Naive thymus-derived CD4-positive, alpha-beta T cell (primary cell): ENCODE results near the gene NKPD1. TPM values are rescaled to one million over a fixed set of nuclear protein-coding genes. Genes with fewer than 3 reads are reported as not detected.

Experiments
- ATAC-seq: fragments of 150-1000 bp; cut with Tn5 transposase; 2 replicates; pipeline ENCODE4 v1.10.0; 2021; ENCODE audit warnings: mild to moderate bottlenecking, moderate library complexity
- CTCF ChIA-PET: fragments of 350-600 bp; sonication (Branson Sonifier 250); formaldehyde crosslinking; loops from one replicate; lab custom pipeline; 2021; ENCODE audit warnings: antibody characterized with exemption; lab: Charles Lee
- POLR2A ChIA-PET: fragments of 350-600 bp; sonication (Branson Sonifier 250); formaldehyde crosslinking; loops from one replicate; lab custom pipeline; 2021; ENCODE audit warnings: antibody characterized with exemption, inconsistent platforms; lab: Charles Lee
- DNase-seq, 9 donors: peaks; one replicate each; pipeline versions ENCODE4 v3.0.0 to v3.0.0-alpha.2; 2020 to 2022; ENCODE audit warnings: mixed read lengths in 1 of 9
- H3K27ac ChIP-seq: one replicate; pipeline ENCODE4 v1.7.0; 2013; ENCODE audit warnings: mild to moderate bottlenecking, low read depth, low read length, moderate library complexity
- H3K27me3 ChIP-seq, 2 donors: one replicate each; pipeline ENCODE4 v1.7.0; 2013; ENCODE audit warnings: low read length in 2 of 2, mild to moderate bottlenecking in 2 of 2, moderate library complexity in 2 of 2; ENCODE audit not compliant: control insufficient read depth in 2 of 2, insufficient read depth in 2 of 2
- H3K36me3 ChIP-seq, 3 experiments: 1 replicate in 2 of 3; 2 replicates in 1 of 3; pipeline ENCODE4 v1.7.0; 2013; ENCODE audit warnings: low read length in 3 of 3, mild to moderate bottlenecking in 3 of 3, moderate library complexity in 1 of 3; ENCODE audit not compliant: insufficient read depth in 3 of 3, control insufficient read depth in 2 of 3
- H3K4me1 ChIP-seq, 2 donors: one replicate each; pipeline ENCODE4 v1.7.0; 2013; ENCODE audit warnings: low read length in 2 of 2, mild to moderate bottlenecking in 2 of 2, moderate library complexity in 1 of 2; ENCODE audit not compliant: control insufficient read depth in 2 of 2, insufficient read depth in 2 of 2
- H3K4me3 ChIP-seq: 2 replicates; pipeline ENCODE4 v1.7.0; 2013; ENCODE audit warnings: mild to moderate bottlenecking, low read length
- H3K9me3 ChIP-seq, 3 experiments: 1 replicate in 2 of 3; 2 replicates in 1 of 3; pipeline ENCODE4 v1.7.0; 2013; ENCODE audit warnings: low read length in 3 of 3; ENCODE audit not compliant: control insufficient read depth in 2 of 3
- H3K27ac Mint-ChIP-seq, 9 donors: one replicate each; pipeline ENCODE4 v1.8.0; 2020 to 2022; ENCODE audit warnings: mixed read lengths in 9 of 9, mild to moderate bottlenecking in 8 of 9, moderate library complexity in 5 of 9, inconsistent platforms in 2 of 9
- H3K27me3 Mint-ChIP-seq, 5 donors: one replicate each; pipeline ENCODE4 v1.8.0; 2021 to 2022; ENCODE audit warnings: mixed read lengths in 5 of 5, mild to moderate bottlenecking in 1 of 5
- H3K36me3 Mint-ChIP-seq, 5 donors: one replicate each; pipeline ENCODE4 v1.8.0; 2020 to 2022; ENCODE audit warnings: mixed read lengths in 5 of 5, mild to moderate bottlenecking in 3 of 5, inconsistent platforms in 1 of 5
- H3K4me1 Mint-ChIP-seq, 7 donors: one replicate each; pipeline ENCODE4 v1.8.0; 2020 to 2022; ENCODE audit warnings: mixed read lengths in 7 of 7, mild to moderate bottlenecking in 3 of 7, inconsistent platforms in 1 of 7
- H3K4me3 Mint-ChIP-seq, 10 donors: one replicate each; pipeline ENCODE4 v1.8.0; 2020 to 2022; ENCODE audit warnings: mild to moderate bottlenecking in 10 of 10, mixed read lengths in 10 of 10, moderate library complexity in 6 of 10, inconsistent platforms in 2 of 10
- H3K9me3 Mint-ChIP-seq, 11 donors: one replicate each; pipeline ENCODE4 v1.8.0; 2020 to 2022; ENCODE audit warnings: mixed read lengths in 11 of 11, mild to moderate bottlenecking in 4 of 11, inconsistent platforms in 1 of 11, moderate library complexity in 1 of 11
- intact Hi-C, 2 donors: fragments of 100-400 bp; cut with micrococcal nuclease; formaldehyde crosslinking; loops; one replicate each; pipeline ENCODE4 v1.15.1; 2023
- polyA plus RNA-seq, 2 donors: library from polyadenylated mRNA; unstranded; fragments of 300-500 nt; fragmentation: Illumina TruSeq; gene quantifications; one replicate each; pipeline ENCODE4 v1.2.3, GENCODE V29; 2021
- total RNA-seq, 6 experiments: library from RNA in 5 of 6; stranded (reverse) in 5 of 6; gene quantifications; 1 replicate in 5 of 6; 2 replicates in 1 of 6; pipeline ENCODE4 v1.2.3 and lab custom pipeline; 2021 to 2026

NKPD1 gene
- total and polyA plus RNA-seq, 7 experiments from 2014 or later = 0.07 to 1.2 (median 0.68) TPM

GRCh38 chr19:45158503-45159209 lies 2.1 kb downstream of the NKPD1 start:
- no peak overlapping the region for H3K4me3 Mint-ChIP-seq
- no peaks in the 10 kb centered on the region for H3K27me3 ChIP-seq
- peaks cover 2 to 20% (median 9%) of the 10 kb centered on the region in 7 donors for H3K4me1 Mint-ChIP-seq
- H3K36me3 ChIP-seq = no peaks in the 10 kb centered on the region
- peaks cover 0 to 7% of the 10 kb centered on the region in 2 donors for H3K4me1 ChIP-seq
- peaks cover 6 to 22% (median 10%) of the 10 kb centered on the region in 5 donors for H3K27me3 Mint-ChIP-seq
- ChIA-PET CTCF (no interaction called here), POLR2A (interaction anchor here (0.9 kb wide), 1 partner anchor 20 kb away, joined by 3 read pairs; the partner anchor contains the start of gene BLOC1S3)
- no peak overlapping the region for H3K4me3 ChIP-seq
- no peak overlapping the region for H3K27ac ChIP-seq
- H3K9me3 ChIP-seq = no peaks in the 10 kb centered on the region
- no peaks in the 10 kb centered on the region for H3K9me3 Mint-ChIP-seq
- DNase-seq (no peak), ATAC-seq (no peak)
- peaks cover 0 to 2% (median 0%) of the 10 kb centered on the region in 5 donors for H3K36me3 Mint-ChIP-seq
- H3K27ac Mint-ChIP-seq = peak overlapping the region in 1 of 9 donors; percentile 47
- intact Hi-C loops = no loop called here

DNA sequence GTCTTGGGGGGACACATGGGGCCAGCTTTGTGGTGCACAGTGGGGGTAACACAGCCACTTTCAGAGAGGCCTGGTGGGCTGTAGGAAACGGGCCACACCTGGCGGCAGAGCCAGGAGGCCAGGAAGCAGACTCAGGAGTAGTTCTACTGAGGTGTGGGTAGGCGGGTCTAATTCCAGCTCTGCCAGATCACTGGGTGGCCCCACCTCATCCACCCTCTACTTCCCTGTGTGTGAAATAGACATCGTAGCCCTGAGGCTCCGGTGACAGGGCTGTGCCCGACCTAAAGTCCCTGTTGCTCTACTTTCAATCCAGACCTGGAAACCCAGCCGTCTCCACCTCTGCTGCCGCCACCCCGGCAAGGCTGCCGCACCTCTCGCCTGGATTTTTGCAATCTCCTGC lies 4.0 kb downstream of the NKPD1 start:
- ChIA-PET CTCF (no interaction called here), POLR2A (no interaction called here)
- Mint-ChIP-seq H3K27ac (peak overlapping the region in 2 of 9 donors; percentile 63 to 82), H3K4me3 (no peak overlapping the region), H3K27me3 (peaks cover 6 to 27% (median 10%) of the 10 kb centered on the region in 5 donors), H3K36me3 (peaks cover 0 to 6% (median 0%) of the 10 kb centered on the region in 5 donors), H3K4me1 (peaks cover 6 to 26% (median 14%) of the 10 kb centered on the region in 7 donors), H3K9me3 (peaks cover 0 to 4% (median 0%) of the 10 kb centered on the region in 11 donors)
- no peaks in the 10 kb centered on the region for H3K36me3 ChIP-seq
- H3K27ac ChIP-seq = no peak overlapping the region
- peaks cover 7 to 21% of the 10 kb centered on the region in 2 donors for H3K4me1 ChIP-seq
- H3K9me3 ChIP-seq = no peaks in the 10 kb centered on the region
- H3K4me3 ChIP-seq = no peak overlapping the region
- no peaks in the 10 kb centered on the region for H3K27me3 ChIP-seq
- ATAC-seq = no peak
- DNase-seq = no peak
- intact Hi-C loops = no loop called here

- Histone ChIP-seq H3K36me3 (no peaks in the 10 kb centered on the region), H3K27ac (no peak overlapping the region), H3K4me3 (no peak overlapping the region), H3K4me1 (peaks cover 7 to 21% of the 10 kb centered on the region in 2 donors), H3K9me3 (no peaks in the 10 kb centered on the region), H3K27me3 (no peaks in the 10 kb centered on the region)
- DNase-seq = no peak
- peaks cover 6 to 33% (median 10%) of the 10 kb centered on the region in 5 donors for H3K27me3 Mint-ChIP-seq
- no peak for ATAC-seq
- CTCF ChIA-PET = no interaction called here
- H3K9me3 Mint-ChIP-seq = peaks cover 0 to 4% (median 0%) of the 10 kb centered on the region in 11 donors
- H3K4me1 Mint-ChIP-seq = peaks cover 6 to 29% (median 15%) of the 10 kb centered on the region in 7 donors
- intact Hi-C loops = no loop called here
- H3K4me3 Mint-ChIP-seq = no peak overlapping the region
- POLR2A ChIA-PET = interaction anchor here (0.8 kb wide), 1 partner anchor 21 kb away, joined by 3 read pairs; the partner anchor contains the start of gene TRAPPC6A
- no peak overlapping the region for H3K27ac Mint-ChIP-seq
- H3K36me3 Mint-ChIP-seq = peaks cover 0 to 10% (median 0%) of the 10 kb centered on the region in 5 donors
These were observed 4.7 kb downstream of the NKPD1 start for GRCh38 chr19:45156011-45156630.

DNA sequence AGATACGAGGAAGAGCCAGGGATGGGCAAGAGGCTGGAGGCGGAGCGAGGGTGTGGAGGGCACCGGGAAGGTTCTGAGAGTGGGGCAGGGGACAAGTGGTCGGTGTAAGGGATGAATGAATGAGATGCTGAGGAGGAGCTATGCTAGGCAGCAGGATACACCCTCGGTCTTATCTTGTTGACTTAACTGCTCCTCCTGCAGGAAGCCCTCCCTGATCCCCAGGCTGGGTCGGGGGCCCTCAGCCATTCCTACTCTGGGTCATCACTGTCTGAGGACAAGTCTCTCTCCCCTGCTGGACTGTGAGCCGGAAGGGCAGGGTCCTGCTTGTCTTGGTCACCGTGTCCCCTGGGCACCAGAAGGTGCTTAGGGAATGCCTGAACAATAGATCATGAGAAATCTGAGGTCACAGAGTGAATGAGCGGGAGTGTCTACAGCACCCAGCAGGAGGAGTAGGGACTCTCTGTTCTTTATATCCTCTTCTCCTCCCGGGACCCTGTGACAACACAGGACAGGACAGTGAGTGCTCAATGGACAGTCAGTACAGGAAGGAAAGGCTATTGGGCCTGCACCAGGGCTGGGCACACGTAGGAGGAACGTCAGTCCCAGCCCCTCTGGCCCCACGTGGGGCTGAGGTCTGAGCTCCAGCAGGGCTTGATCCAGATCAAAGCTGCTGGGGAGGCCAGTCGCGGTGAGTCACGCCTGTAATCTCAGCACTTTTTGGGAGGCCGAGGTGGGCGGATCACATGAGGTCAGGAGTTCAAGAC lies 6.5 kb downstream of the NKPD1 start:
- CTCF ChIA-PET = interaction anchor here (0.7 to 1.8 kb wide), 2 partner anchors 23 to 51 kb away, joined by 3 to 5 read pairs; no protein-coding TSS in a partner anchor
- Histone ChIP-seq H3K9me3 (no peaks in the 10 kb centered on the region), H3K36me3 (no peaks in the 10 kb centered on the region), H3K27ac (no peak overlapping the region), H3K27me3 (no peaks in the 10 kb centered on the region), H3K4me1 (peaks cover 7 to 21% of the 10 kb centered on the region in 2 donors), H3K4me3 (no peak overlapping the region)
- Mint-ChIP-seq H3K27ac (peak overlapping the region in 3 of 9 donors; percentile 54 to 68 (median 60)), H3K4me1 (peaks cover 11 to 26% (median 19%) of the 10 kb centered on the region in 7 donors), H3K9me3 (peaks cover 0 to 4% (median 0%) of the 10 kb centered on the region in 11 donors), H3K36me3 (peaks cover 0 to 13% (median 0%) of the 10 kb centered on the region in 5 donors), H3K4me3 (peak overlapping the region in 9 of 10 donors; percentile 53 to 90 (median 73)), H3K27me3 (peaks cover 6 to 37% (median 10%) of the 10 kb centered on the region in 5 donors)
- POLR2A ChIA-PET = interaction anchor here (0.6 to 3.9 kb wide), 5 partner anchors 10 to 1129 kb away, joined by 3 to 29 read pairs (median 7); partner anchors contain the start of genes BLOC1S3, PPP1R37 and TRAPPC6A
- no peak for ATAC-seq
- intact Hi-C loops = no loop called here
- no peak for DNase-seq

GRCh38 chr19:45153339-45154063 lies 7.3 kb downstream of the NKPD1 start:
- Mint-ChIP-seq H3K9me3 (peaks cover 0 to 4% (median 0%) of the 10 kb centered on the region in 11 donors), H3K4me3 (peak overlapping the region; percentile 76 to 90 (median 82)), H3K27me3 (peaks cover 6 to 37% (median 10%) of the 10 kb centered on the region in 5 donors), H3K36me3 (peaks cover 0 to 13% (median 0%) of the 10 kb centered on the region in 5 donors), H3K4me1 (peaks cover 14 to 28% (median 22%) of the 10 kb centered on the region in 7 donors), H3K27ac (peak overlapping the region in 4 of 9 donors; percentile 54 to 68 (median 58))
- Histone ChIP-seq H3K27me3 (no peaks in the 10 kb centered on the region), H3K27ac (no peak overlapping the region), H3K4me1 (peaks cover 7 to 21% of the 10 kb centered on the region in 2 donors), H3K9me3 (no peaks in the 10 kb centered on the region), H3K36me3 (no peaks in the 10 kb centered on the region), H3K4me3 (peak overlapping the region; percentile 51)
- CTCF ChIA-PET = interaction anchor here (1.3 to 1.8 kb wide), 2 partner anchors 50 to 61 kb away, joined by 3 to 5 read pairs; no protein-coding TSS in a partner anchor
- intact Hi-C loops = loop anchor here in 1 of 2 donors (1.0 to 2.0 kb wide), 2 partner anchors 25 to 61 kb away; partner anchors contain the start of genes BLOC1S3, PPP1R37 and TRAPPC6A
- POLR2A ChIA-PET = interaction anchor here (1.3 to 3.9 kb wide), 5 partner anchors 11 to 61 kb away, joined by 3 to 29 read pairs (median 7); partner anchors contain the start of genes BLOC1S3, PPP1R37 and TRAPPC6A
- DNase-seq (peak in 8 of 9 donors; percentile 29 to 48 (median 32)), ATAC-seq (peak; percentile 43)
